H1 (cell line): ENCODE data around the gene SLC25A3.

Experiments
- CBX5 ChIP-seq: fragments of 300-800, 300-1000 bp; sonication (generic); IDR thresholded peaks from 2 replicates; pipeline ENCODE4 v1.7.1; 2016; ENCODE audit warnings: antibody characterized with exemption, low read length, low read depth
- EP300 ChIP-seq, 2 experiments: IDR thresholded peaks; 1 replicate in 1 of 2; 2 replicates in 1 of 2; pipeline ENCODE4 v1.6.1; 2011 to 2012; ENCODE audit warnings: low read depth in 2 of 2, low read length in 2 of 2, mild to moderate bottlenecking in 2 of 2, borderline replicate concordance in 1 of 2, inconsistent platforms in 1 of 2, moderate library complexity in 1 of 2
- FOSL1 ChIP-seq: IDR thresholded peaks from 2 replicates; pipeline ENCODE4 v1.6.1; 2011; ENCODE audit warnings: mild to moderate bottlenecking, low read depth, low read length, moderate library complexity; ENCODE audit not compliant: insufficient read depth
- HDAC2 ChIP-seq, 2 experiments: fragments of 300-600 bp in 1 of 2; sonication (generic) in 1 of 2; IDR thresholded peaks; 2 replicates each; pipeline ENCODE4 v1.6.1; 2011 to 2012; ENCODE audit warnings: low read depth in 2 of 2, low read length in 2 of 2, mild to moderate bottlenecking in 2 of 2, moderate library complexity in 2 of 2, borderline replicate concordance in 1 of 2, inconsistent platforms in 1 of 2
- MAFK ChIP-seq: IDR thresholded peaks from 2 replicates; pipeline ENCODE4 v1.6.1; 2012; ENCODE audit warnings: low read depth, mild to moderate bottlenecking, improper control_type of control experiment, low read length
- POLR2A ChIP-seq, 2 experiments: IDR thresholded peaks; 1 replicate in 1 of 2; 2 replicates in 1 of 2; pipeline ENCODE4 v1.6.1; 2011; ENCODE audit warnings: low read depth in 2 of 2, low read length in 2 of 2, mild to moderate bottlenecking in 2 of 2; ENCODE audit errors: control extremely low read depth in 1 of 2
- POLR2AphosphoS5 ChIP-seq: IDR thresholded peaks from 2 replicates; pipeline ENCODE4 v1.6.1; 2011; ENCODE audit warnings: low read depth, low read length
- SUZ12 ChIP-seq: fragments of 200-600 bp; sonication (generic); IDR thresholded peaks from 2 replicates; pipeline ENCODE4 v1.6.1; 2012; ENCODE audit warnings: mild to moderate bottlenecking, inconsistent platforms, low read length, moderate library complexity, mixed read lengths
- TF ChIP-seq, protein P1 (sequence below), 3 experiments: IDR thresholded peaks; 1 replicate in 2 of 3; 2 replicates in 1 of 3; pipeline versions ENCODE4 v1.5.1 to v1.6.1; 2011; ENCODE audit warnings: low read length in 3 of 3, mild to moderate bottlenecking in 3 of 3, inconsistent platforms in 2 of 3, low read depth in 1 of 3, moderate library complexity in 1 of 3; ENCODE audit not compliant: insufficient read depth in 1 of 3; ENCODE audit errors: control extremely low read depth in 1 of 3

- TF ChIP-seq POLR2AphosphoS5 (peak; percentile 26; the same call in 1 of the 2 replicates), MAFK (no peak), EP300 (IDR thresholded peaks at IDR 0.05; ENCODE audit: borderline replicate concordance in 1 of 2, low read depth in 2 of 2, low read length in 2 of 2) (no peak), POLR2A (IDR thresholded peaks at IDR 0.05; ENCODE audit: control extremely low read depth in 1 of 2, low read depth in 2 of 2, low read length in 2 of 2) (peak in 1 of 2 experiments; percentile 6; a peak in 1 of 3 replicates), HDAC2 (IDR thresholded peaks at IDR 0.05; ENCODE audit: borderline replicate concordance in 1 of 2, low read depth in 2 of 2, low read length in 2 of 2) (no peak), SUZ12 (no peak), CBX5 (no peak), FOSL1 (no peak)
- TF ChIP-seq, protein P1, sequence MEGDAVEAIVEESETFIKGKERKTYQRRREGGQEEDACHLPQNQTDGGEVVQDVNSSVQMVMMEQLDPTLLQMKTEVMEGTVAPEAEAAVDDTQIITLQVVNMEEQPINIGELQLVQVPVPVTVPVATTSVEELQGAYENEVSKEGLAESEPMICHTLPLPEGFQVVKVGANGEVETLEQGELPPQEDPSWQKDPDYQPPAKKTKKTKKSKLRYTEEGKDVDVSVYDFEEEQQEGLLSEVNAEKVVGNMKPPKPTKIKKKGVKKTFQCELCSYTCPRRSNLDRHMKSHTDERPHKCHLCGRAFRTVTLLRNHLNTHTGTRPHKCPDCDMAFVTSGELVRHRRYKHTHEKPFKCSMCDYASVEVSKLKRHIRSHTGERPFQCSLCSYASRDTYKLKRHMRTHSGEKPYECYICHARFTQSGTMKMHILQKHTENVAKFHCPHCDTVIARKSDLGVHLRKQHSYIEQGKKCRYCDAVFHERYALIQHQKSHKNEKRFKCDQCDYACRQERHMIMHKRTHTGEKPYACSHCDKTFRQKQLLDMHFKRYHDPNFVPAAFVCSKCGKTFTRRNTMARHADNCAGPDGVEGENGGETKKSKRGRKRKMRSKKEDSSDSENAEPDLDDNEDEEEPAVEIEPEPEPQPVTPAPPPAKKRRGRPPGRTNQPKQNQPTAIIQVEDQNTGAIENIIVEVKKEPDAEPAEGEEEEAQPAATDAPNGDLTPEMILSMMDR (IDR thresholded peaks at IDR 0.05; ENCODE audit: control extremely low read depth in 1 of 3, insufficient read depth in 1 of 3, low read depth in 1 of 3, low read length in 3 of 3): no peak
These were observed 757 bp downstream of the SLC25A3 start for GRCh38 chr12:98594050-98594835.
